GM12878 (cell line): ENCODE measurements around the gene ZNF426. TPM values are rescaled to one million over a fixed set of nuclear protein-coding genes. Genes with fewer than 3 reads are reported as not detected.

Experiments used
- ATAC-seq: fragments of 200-7000 bp; cut with Tn5 transposase; 3 replicates; pipeline ENCODE4 v1.9.1; 2020; ENCODE audit warnings: mild to moderate bottlenecking, moderate library complexity
- BruUV-seq: library from RNA; stranded (reverse); fragments of 400-500 nt; replicated peaks from 2 replicates; lab custom pipeline; 2021; lab: Mats Ljungman, UMichigan
- CTCF ChIA-PET: fragments of 300-600 bp; sonication (Branson Sonifier 250); formaldehyde crosslinking; extraction: SDS; loops from one replicate; lab custom pipeline; 2021; ENCODE audit warnings: inconsistent platforms; lab: Yijun Ruan, JAX
- POLR2A ChIA-PET: fragments of 350-600 bp; formaldehyde crosslinking; extraction: SDS; loops from one replicate; lab custom pipeline; 2021; ENCODE audit warnings: inconsistent platforms; lab: Charles Lee
- RAD21 ChIA-PET: fragments of 300-600 bp; sonication (Branson Sonifier 250); formaldehyde crosslinking; loops from one replicate; lab custom pipeline; 2023; ENCODE audit warnings: antibody characterized with exemption; ENCODE audit not compliant: unreplicated experiment; lab: Charles Lee
- SMC1A ChIA-PET: fragments of 300-600 bp; sonication (Branson Sonifier 250); formaldehyde crosslinking; loops from one replicate; lab custom pipeline; 2023; ENCODE audit not compliant: unreplicated experiment, uncharacterized antibody; lab: Charles Lee
- DNase-seq: peaks from one replicate; pipeline ENCODE4 v3.0.0-alpha.2; 2011; ENCODE audit warnings: low read depth, low spot score
- FAIRE-seq: peaks from 3 replicates; lab custom pipeline; 2011; peaks lifted over from hg19 to GRCh38; lab: Jason Lieb, UNC
- H2AFZ ChIP-seq: 2 replicates; pipeline ENCODE4 v1.6.0; 2011; ENCODE audit warnings: low read depth, low read length, control low read depth; ENCODE audit not compliant: control insufficient read depth
- H3K27ac ChIP-seq: 2 replicates; pipeline ENCODE4 v1.5.1; 2011; ENCODE audit warnings: control low read depth; ENCODE audit not compliant: control insufficient read depth, insufficient read depth
- H3K27me3 ChIP-seq, 2 experiments: replicated peaks in 1 of 2; 2 replicates each; pipeline versions ENCODE4 v1.6.0 to v1.6.1; 2011; ENCODE audit warnings: low read length in 1 of 2; ENCODE audit not compliant: control insufficient read depth in 2 of 2, insufficient read depth in 2 of 2
- H3K36me3 ChIP-seq, 2 experiments: 2 replicates each; pipeline ENCODE4 v1.5.1; 2011; ENCODE audit warnings: low read length in 1 of 2; ENCODE audit not compliant: control insufficient read depth in 2 of 2, insufficient read depth in 2 of 2
- H3K4me1 ChIP-seq: 2 replicates; pipeline ENCODE4 v1.6.1; 2011; ENCODE audit warnings: mild to moderate bottlenecking, low read length, moderate library complexity, mixed read lengths; ENCODE audit not compliant: control insufficient read depth, insufficient read depth
- H3K4me2 ChIP-seq: 2 replicates; pipeline ENCODE4 v1.6.0; 2011; ENCODE audit warnings: control low read depth; ENCODE audit not compliant: control insufficient read depth, insufficient read depth
- H3K4me3 ChIP-seq: fragments of 200-600 bp; sonication (generic); 2 replicates; pipeline ENCODE4 v1.5.1; 2016
- H3K79me2 ChIP-seq: 2 replicates; pipeline ENCODE4 v1.6.0; 2011; ENCODE audit warnings: low read length; ENCODE audit not compliant: control insufficient read depth, insufficient read depth
- H3K9ac ChIP-seq: 2 replicates; pipeline ENCODE4 v1.8.0; 2011; ENCODE audit warnings: low read length, control low read depth, mixed read lengths; ENCODE audit not compliant: control insufficient read depth, insufficient read depth
- H3K9me3 ChIP-seq: replicated peaks from 3 replicates; pipeline ENCODE4 v1.5.1; 2011; ENCODE audit warnings: mild to moderate bottlenecking, low read length; ENCODE audit not compliant: control insufficient read depth, insufficient read depth
- H4K20me1 ChIP-seq: 2 replicates; pipeline ENCODE4 v1.6.0; 2011; ENCODE audit not compliant: control insufficient read depth, insufficient read depth
- CBX5 ChIP-seq: sonication (generic); IDR thresholded peaks from 2 replicates; pipeline ENCODE4 v1.6.1; 2016; ENCODE audit warnings: low read depth, moderate library complexity, mild to moderate bottlenecking, inconsistent platforms
- KAT2A ChIP-seq: conservative IDR thresholded peaks from 2 replicates; pipeline ENCODE4 v1.6.1; 2011; ENCODE audit warnings: low read depth, low read length; ENCODE audit not compliant: control insufficient read depth
- KLF5 ChIP-seq: fragments of 450-650 bp; IDR thresholded peaks from 2 replicates; pipeline ENCODE4 v1.6.1; 2014; ENCODE audit warnings: mild to moderate bottlenecking; ENCODE audit not compliant: partially characterized antibody
- POLR2AphosphoS5 ChIP-seq: IDR thresholded peaks from 2 replicates; pipeline ENCODE4 v1.6.1; 2011; ENCODE audit warnings: mild to moderate bottlenecking, low read length, inconsistent platforms
- WGBS: methylation state at CpG from one replicate; pipeline ENCODE4 v1.1.6; 2016; ENCODE audit warnings: low lambda C conversion rate; ENCODE audit not compliant: insufficient replicate concordance, insufficient coverage; ENCODE audit errors: missing lambda C conversion rate; 5-methylcytosine and 5-hydroxymethylcytosine counted together
- in situ Hi-C: fragments of 300-500 bp; cut with MboI; formaldehyde crosslinking; loops from 9 replicates; pipeline ENCODE4 v1.14.3; 2018; ENCODE audit warnings: mixed read lengths
- intact Hi-C: fragments of 100-400 bp; cut with micrococcal nuclease; formaldehyde crosslinking; loops from one replicate; pipeline ENCODE4 v1.14.2; 2022; ENCODE audit not compliant: unreplicated experiment
- polyA plus RNA-seq, 11 experiments: library from polyadenylated mRNA; depleted of rRNA in 4 of 11; unstranded in 6 of 11; stranded (reverse) in 5 of 11; fragments of >200 nt; fragmentation: Nextera tagmentation in 4 of 11; fragmentation: Illumina TruSeq in 1 of 11; extraction: Ambion mirVana in 4 of 11; extraction: Trizol in 1 of 11; gene quantifications; 1 replicate in 1 of 11; 2 replicates in 10 of 11; pipeline versions ENCODE4 v1.2.1 to v1.2.3, GENCODE V29; 2011 to 2016; ENCODE audit warnings: inconsistent platforms in 2 of 11, missing spikeins in 2 of 11, low read depth in 1 of 11
- total RNA-seq, 4 experiments: library from RNA; depleted of rRNA in 3 of 4; stranded (reverse); fragments of >200 nt in 3 of 4; fragmentation: Illumina TruSeq in 1 of 4; extraction: Trizol in 1 of 4; gene quantifications; 2 replicates each; pipeline versions ENCODE4 v1.2.1 to v1.2.3, GENCODE V29; 2013 to 2021
- TF ChIP-seq, protein P1 (sequence below): fragments of 450-650 bp; IDR thresholded peaks from 2 replicates; pipeline ENCODE4 v1.6.1; 2017; ENCODE audit warnings: mild to moderate bottlenecking

The ZNF426 gene
- total and polyA plus RNA-seq, 10 of the 15 experiments (the other 5 are each of a cell fraction or from before 2014, with no cell fraction given) = 3.0 to 11.3 (median 6.8) TPM

GRCh38 chr19:9565900-9566705, 27.7 kb upstream of the ZNF426 start:
- Histone ChIP-seq H3K79me2 (peaks cover 4% of the 10 kb centered on the region), H3K27ac (no peak overlapping the region)
- RAD21 ChIA-PET = no interaction called here

More at GRCh38 chr19:9565900-9566705, 27.7 kb upstream of the ZNF426 start:
- Histone ChIP-seq H3K4me2 (no peak overlapping the region), H3K4me1 (no peaks in the 10 kb centered on the region), H4K20me1 (no peaks in the 10 kb centered on the region), H3K9ac (no peak overlapping the region), H3K36me3 (peaks cover 17 to 59% of the 10 kb centered on the region in 2 experiments), H3K4me3 (no peak overlapping the region), H3K27me3 (no peaks in the 10 kb centered on the region), H3K9me3 (peaks cover 80% of the 10 kb centered on the region), H2AFZ (no peak overlapping the region)
- 96% methylated on average over 9 of the region's 9 CpGs for WGBS
- TSS peak; percentile 34 for BruUV-seq
- no peak for DNase-seq
- peak; percentile 88 for TF ChIP-seq CBX5
- no peak for TF ChIP-seq KAT2A
- peak; percentile 96 for TF ChIP-seq KLF5
- TF ChIP-seq, protein P1, sequence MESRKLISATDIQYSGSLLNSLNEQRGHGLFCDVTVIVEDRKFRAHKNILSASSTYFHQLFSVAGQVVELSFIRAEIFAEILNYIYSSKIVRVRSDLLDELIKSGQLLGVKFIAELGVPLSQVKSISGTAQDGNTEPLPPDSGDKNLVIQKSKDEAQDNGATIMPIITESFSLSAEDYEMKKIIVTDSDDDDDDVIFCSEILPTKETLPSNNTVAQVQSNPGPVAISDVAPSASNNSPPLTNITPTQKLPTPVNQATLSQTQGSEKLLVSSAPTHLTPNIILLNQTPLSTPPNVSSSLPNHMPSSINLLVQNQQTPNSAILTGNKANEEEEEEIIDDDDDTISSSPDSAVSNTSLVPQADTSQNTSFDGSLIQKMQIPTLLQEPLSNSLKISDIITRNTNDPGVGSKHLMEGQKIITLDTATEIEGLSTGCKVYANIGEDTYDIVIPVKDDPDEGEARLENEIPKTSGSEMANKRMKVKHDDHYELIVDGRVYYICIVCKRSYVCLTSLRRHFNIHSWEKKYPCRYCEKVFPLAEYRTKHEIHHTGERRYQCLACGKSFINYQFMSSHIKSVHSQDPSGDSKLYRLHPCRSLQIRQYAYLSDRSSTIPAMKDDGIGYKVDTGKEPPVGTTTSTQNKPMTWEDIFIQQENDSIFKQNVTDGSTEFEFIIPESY = no peak
- 0 out of 2 replicates have a peak, but pooled peaks have one; percentile 37 for TF ChIP-seq POLR2AphosphoS5
- intact Hi-C loops = no loop called here
- SMC1A ChIA-PET = no interaction called here
- FAIRE-seq = no peak
- POLR2A ChIA-PET = no interaction called here
- CTCF ChIA-PET = no interaction called here
- in situ Hi-C loops = no loop called here
- no peak for ATAC-seq
